Hypothalamus (tissue), 51 donors: Measurements from ENCODE around the gene TAS1R2.

Experiments
- DNase-seq, 51 donors: peaks; one replicate each; lab custom pipeline; 2025; lab: John Stamatoyannopoulos, UW

Gene TAS1R2

DNA sequence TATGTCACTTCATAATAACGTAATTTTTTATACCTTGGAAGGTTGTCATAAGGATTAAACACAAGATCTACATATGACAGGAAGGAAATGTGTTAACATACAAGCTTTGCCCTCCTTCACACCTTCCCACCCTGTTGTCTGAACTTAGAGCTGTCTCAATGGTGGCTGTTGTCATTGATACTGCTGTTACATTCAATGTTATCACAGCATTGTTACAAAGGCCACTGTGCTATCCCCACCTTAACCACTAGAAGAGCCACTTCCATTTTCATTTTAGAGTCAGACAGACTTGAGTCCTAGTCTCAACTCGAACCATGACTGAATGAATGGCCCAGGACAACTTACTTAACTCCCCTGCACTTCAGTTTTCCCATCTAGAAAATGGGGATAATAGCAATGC lies 31.2 kb downstream of the TAS1R2 start:
- no peak for DNase-seq

- DNase-seq, result no peak
Measured at GRCh38 chr1:18823438-18823837, 36.0 kb downstream of the TAS1R2 start.

GRCh38 chr1:18820791-18821641 lies 38.4 kb downstream of the TAS1R2 start:
- peak in 48 of 51 donors; percentile 1 to 73 (median 34) for DNase-seq

DNA sequence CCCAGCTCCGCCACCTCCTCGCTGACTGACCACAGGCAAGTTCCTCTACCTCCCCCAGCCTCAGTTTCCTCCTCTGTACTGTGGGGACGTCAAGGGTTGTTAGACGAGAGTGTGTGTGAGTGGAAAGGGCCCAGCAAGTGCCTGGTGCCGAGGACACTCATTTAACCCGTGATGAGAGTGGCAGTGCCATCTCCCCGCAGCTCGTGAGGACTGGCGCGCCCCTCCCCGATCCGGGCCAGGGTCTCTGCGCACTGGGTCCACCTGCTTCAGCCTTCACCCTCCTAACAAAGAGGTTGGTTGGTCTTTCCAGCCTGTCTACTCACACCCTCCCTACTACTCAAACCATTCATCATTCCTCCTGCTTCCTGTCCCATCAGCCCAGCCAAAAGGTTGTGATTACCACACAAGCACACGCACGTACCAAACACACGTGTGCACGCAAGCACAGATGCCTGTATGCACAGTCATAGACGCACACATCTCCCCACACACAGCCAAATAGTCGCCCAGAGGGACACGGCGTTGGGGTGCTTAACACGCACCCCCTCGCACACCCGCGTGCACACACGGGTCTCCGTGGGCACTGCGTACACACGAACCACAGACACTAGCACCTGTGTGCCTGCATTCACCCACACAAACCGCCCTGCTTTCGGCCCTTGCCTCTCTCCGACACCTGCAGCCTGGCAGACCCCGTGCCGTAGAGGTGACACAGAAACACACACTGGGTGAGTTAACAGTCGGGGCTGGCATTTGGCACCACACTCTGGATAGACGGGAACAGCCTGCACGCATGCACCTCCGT lies 39.3 kb downstream of the TAS1R2 start:
- no peak for DNase-seq

GRCh38 chr1:18819203-18819602 lies 40.3 kb downstream of the TAS1R2 start:
- no peak for DNase-seq

- no peak for DNase-seq
Measured at GRCh38 chr1:18817795-18818435, 41.5 kb downstream of the TAS1R2 start.

GRCh38 chr1:18817316-18817715 lies 42.1 kb downstream of the TAS1R2 start:
- DNase-seq, result no peak

DNA sequence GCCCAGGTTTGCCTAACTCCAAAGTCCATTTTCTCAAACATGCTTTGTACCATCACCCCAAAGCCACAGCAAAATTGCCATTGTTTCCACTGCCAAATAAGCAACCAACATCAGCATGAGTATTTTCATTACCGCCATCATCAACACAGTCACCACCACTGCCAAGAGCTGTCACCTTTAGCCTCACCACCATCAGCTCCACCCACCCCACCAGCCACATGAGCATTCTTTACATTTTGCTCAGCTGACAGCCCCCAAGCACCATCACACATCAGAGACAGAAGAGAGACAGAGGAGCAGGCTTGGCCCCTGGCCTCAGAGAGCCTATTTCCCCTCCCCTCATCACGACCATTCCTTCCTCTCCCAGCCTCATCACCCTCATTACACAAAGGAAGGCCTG lies 42.7 kb downstream of the TAS1R2 start:
- DNase-seq, result no peak

DNA sequence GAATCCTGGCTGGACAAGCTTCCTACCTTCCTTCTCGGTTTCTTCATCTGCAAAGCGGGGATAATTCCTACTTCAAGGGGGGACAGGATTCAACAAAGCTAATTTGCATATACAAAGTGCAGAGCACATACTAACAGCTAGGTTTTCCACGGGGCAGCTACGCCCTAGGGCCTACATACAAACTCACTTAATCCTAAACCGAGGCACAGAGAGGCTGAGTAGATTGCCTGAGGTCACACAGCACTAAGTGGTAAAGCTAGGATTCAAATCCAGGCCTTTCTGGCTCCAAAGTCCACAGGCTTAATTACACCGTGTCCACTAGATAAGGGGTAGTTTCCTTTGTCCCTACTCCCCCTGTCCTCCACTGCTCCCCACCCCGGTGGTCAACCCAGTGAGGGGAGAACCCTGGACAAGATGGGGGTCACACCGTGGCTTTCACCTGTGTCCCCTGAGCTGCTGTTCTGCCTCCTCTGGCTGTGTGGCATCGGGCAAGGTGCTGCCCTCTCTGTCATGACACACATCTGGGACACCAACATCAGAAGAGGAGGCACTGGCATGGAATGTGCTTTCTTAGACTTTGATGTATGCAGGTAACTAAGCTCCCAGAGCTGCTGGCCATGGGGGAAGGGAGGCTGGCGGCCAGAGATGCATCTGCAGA lies 44.5 kb downstream of the TAS1R2 start:
- no peak for DNase-seq

DNA sequence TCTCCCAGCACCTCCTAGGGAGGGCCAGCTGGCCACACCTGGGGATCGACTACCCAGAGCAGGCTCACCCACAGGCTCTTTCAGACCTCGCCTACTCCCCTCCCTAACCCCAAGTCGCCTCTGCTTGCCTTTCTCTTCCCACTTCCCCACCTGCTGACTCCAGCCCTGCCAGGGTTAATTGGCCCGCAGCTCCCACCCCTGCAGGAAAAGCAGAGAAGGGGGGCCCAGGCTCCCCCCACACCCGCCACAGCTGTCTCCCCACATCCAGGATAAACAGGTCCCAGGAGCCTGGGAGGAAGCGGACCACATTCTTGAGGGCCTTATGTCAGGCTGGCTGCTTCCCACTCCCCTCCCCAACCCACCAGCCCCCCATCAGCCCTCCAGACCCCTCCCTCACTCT lies 45.0 kb downstream of the TAS1R2 start:
- no peak for DNase-seq

DNA sequence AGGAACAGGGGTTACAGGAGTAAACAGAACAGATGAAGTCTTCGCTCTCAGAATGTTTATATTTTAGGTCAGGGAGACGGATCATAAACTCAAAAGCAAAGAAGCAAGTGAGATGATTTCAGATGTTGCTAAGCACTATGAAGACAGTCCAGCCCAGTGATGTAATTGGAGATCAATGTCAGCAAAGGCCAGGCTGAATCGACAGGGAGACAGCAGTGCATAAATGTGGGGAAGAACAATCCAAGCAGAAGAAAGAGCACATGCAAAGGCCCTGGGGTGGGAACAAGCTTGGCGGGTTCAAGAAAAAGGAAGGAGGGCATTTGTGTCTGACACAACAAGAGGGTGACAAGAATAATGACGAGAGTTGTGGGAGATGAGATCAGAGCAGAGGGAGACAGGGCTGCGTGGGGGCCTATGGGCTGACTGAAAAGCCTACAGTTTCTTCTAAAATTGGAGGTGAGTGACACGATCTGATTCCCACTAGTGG lies 47.0 kb downstream of the TAS1R2 start:
- DNase-seq, result no peak

- no peak for DNase-seq
Measured at GRCh38 chr1:18811733-18812452, 47.6 kb downstream of the TAS1R2 start.

- no peak for DNase-seq
Measured at GRCh38 chr1:18809953-18810899, 49.2 kb downstream of the TAS1R2 start.

GRCh38 chr1:18808550-18808949 lies 50.9 kb downstream of the TAS1R2 start:
- no peak for DNase-seq

- no peak for DNase-seq
Measured at GRCh38 chr1:18807334-18808063, 52.0 kb downstream of the TAS1R2 start.

- no peak for DNase-seq
Measured at GRCh38 chr1:18805925-18806849, 53.3 kb downstream of the TAS1R2 start.
